Left colon (tissue), 2 donors: ENCODE results near the gene ARID5B. TPM values are rescaled to one million over a fixed set of nuclear protein-coding genes. Genes with fewer than 3 reads are reported as not detected.

Experiments
- ATAC-seq: fragments of 200-7000 bp; cut with Tn5 transposase; one replicate; pipeline ENCODE4 v1.9.1; 2020; ENCODE audit warnings: mild to moderate bottlenecking, moderate library complexity
- DNase-seq, 2 donors: peaks; one replicate each; pipeline ENCODE4 v3.0.0-alpha.2; 2020
- intact Hi-C, 2 donors: fragments of 100-400 bp; cut with DNase I in 1 of 2; cut with micrococcal nuclease in 1 of 2; formaldehyde crosslinking; loops; one replicate each; pipeline versions ENCODE4 v1.11.2 to v1.14.0; 2022; cut with DNase I, micrococcal nuclease
- total RNA-seq, 2 donors: library from RNA; stranded (reverse); fragmentation: NEBNext Ultra II Directional; extraction: Animal tissue kit (Norgen Biotek cat#: 25700); gene quantifications; one replicate each; pipeline ENCODE4 v1.2.1, GENCODE V29; 2021
- donor health status: DM: no; HTN: no; CAD: no.
- donor health status: DM: yes; HTN: yes; CAD: no.

ARID5B gene
- total RNA-seq, 2 donors from 2014 or later: 20.0 to 20.5 TPM

DNA sequence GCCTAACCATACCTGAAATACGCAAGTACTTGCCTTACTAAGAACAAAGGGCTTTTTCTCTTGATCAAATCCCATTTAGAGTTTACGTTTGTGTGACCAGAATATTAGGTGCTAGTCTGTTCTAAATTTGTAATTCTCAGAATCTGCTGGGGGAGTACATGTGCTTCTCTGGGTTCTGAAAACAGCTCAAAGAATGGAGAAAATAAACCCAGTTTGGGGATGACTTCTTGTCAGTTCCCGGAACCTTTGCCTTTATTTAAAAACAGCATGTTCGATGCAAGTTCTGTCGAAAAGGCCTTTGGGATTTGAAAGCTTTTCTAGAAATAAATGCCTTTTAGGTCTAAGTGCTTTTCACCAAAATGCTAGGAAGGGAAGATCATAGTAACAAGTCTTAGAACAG, 147.0 kb downstream of the ARID5B start:
- intact Hi-C loops: loop anchor here in 1 of 2 donors (10.0 kb wide), 2 partner anchors 46 to 144 kb away; partner anchors contain the start of gene ARID5B
- ATAC-seq (no peak), DNase-seq (no peak)

DNA sequence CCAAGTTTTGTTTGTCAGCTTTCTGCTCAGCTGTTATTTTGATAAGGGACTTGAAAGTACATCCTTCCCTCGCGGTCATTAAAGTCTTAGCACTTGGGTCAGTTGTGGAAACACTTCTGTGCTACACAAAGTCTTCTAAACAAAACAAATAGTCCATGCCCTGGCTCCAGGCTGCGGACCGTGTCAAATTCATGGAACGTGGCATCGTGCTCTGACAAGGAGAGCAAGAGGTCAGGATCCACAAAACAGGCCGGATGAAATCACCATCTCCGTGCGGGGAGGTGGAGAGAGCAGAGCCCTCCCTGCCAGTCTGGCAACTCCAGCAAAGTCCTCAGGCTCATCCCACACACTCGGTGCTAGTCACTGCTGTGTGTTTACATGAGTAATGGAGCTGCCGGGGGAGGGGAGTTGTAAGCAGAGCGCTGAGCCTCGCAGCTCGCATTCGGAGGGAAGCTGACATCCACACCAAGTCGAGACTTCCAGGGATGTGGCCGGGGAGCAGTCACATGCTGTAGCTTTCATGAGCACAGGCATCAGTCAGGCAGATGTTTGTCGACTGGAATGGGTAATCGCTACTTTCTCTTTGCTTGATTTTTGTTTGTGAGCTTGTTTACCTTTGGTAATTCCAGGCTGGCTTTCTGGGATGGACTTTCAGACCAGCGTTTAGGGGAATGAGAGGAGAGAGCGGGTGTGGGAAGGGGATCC, 147.6 kb downstream of the ARID5B start:
- ATAC-seq: peak; percentile 74
- DNase-seq: peak; percentile 71 to 84
- intact Hi-C loops: loop anchor here in 1 of 2 donors (10.0 kb wide), 2 partner anchors 46 to 144 kb away; partner anchors contain the start of gene ARID5B

DNA sequence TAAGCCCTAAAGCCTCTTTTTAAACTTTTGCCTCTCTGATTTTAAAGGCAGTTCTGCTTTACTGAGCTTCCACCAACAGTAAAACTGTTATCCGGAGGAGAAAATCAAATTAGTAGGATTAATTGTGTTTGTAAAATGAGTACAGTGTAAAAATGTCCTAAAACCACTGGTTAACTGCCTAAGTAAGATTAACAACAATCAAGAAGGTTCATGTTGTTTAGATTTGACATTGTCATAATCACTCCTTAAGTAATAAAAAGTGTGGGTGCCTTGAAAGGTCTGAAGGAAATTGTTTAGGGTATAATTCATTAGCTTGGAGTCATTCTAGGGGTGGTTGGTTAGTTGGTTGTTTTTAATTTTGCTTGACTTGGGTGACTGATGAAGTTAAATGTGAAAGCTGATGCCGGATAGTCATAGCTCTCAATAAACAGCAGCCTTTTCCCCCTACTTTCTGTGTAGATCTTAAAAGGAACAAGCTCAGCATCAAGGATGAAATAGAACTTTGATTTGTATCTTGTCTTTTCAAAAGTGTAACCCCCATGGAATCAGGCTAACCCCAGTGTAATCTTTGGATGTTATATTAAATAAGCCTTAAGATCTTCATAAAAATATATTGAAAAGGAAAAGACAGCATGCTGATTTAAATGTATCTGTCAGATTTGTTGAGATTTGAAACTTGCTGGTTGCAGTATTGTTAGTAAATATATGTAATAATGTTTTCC, 148.3 kb downstream of the ARID5B start:
- intact Hi-C loops: loop anchor here in 1 of 2 donors (10.0 kb wide), 2 partner anchors 45 to 145 kb away; partner anchors contain the start of gene ARID5B
- ATAC-seq (no peak), DNase-seq (no peak)

DNA sequence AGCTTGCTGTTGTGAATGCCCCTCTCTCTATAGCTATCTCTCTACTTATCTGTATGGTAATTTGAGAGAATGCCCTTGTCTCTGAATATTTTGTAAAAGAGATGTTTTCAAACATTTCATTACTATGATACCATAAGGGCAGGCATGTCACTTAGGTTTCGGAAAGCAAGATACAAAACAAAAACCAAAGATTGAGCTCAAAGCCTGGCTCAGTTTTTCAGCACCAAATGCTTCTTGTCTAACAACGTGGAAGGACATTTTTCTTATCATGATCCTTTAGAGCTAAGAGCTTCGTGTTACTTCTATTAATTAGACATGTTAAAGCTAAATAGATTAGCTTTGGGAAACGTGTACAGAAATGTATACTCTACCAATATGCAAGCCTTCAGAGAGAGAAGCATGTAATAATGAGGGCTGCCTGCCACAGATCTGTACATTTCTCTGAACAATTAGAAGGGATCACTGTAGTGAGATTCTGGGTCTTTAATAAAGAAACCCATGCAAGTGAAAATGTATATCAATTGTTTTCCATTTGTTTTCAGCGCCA, 148.9 kb downstream of the ARID5B start:
- intact Hi-C loops: no loop called here
- no peak for DNase-seq
- no peak for ATAC-seq

DNA sequence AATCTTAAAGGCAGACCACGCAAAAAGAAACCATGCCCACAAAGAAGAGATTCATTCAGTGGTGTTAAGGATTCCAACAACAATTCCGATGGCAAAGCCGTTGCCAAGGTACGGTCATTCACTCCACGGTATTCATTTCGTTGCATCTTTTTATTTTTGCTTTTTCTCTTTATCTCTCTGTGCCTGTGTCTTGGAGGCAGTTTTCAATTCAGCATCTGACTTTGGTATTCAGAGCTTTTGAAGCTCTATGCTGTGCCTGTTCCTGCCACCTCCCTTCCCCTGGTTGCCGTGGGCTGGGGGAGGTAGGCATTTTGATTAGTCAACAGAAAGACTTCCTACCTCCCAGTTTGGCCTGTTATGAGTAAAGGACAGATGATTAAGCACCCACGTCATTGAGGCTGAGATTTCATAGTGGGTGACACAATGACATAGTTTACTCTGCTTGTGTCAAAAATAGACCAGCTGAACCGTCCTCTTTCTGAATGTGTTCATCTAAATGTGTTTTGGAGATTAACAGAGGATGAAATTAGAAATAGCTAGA, 149.5 kb downstream of the ARID5B start:
- DNase-seq (peak in 1 of 2 donors; percentile 38), ATAC-seq (no peak)
- intact Hi-C loops: no loop called here

DNA sequence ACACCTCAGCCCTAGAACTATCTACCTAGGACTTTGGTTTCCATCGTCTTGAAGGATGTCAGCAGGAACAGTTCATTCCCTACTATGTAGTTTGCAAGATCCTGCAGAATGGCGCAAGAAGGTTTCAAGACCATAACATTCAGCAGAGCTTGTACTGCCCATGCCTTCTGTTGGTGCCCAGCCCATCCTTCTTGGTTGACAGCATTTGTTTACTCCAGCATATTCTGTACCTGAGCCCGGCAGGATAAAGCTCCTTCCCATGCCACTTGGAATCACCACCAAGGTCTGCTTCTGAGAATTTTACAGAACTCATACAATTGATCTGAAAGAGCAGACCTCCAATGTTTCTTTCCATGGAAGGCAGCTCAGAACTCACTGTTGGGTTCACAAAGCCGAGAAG, 150.8 kb downstream of the ARID5B start:
- intact Hi-C loops: no loop called here
- DNase-seq: no peak
- ATAC-seq: no peak

DNA sequence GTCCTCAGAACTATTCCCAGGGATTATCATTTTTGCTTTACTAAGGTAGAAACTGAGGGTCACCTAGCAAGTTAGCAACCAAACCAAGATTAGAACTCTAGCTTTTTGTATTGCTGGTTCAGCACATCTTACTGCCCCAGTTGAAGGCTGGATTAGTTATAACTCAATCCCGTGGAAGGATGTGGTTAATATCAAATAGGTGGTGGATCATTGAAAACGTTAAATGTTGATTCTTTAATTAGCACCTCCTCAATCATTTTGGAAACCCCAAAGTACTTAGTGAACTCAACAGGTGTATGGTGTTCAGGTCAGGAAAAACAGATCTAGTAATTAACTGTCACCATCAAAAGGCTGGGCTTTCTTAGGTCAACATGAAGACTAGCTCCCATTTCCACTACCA, 152.4 kb downstream of the ARID5B start:
- no peak for DNase-seq
- no peak for ATAC-seq
- intact Hi-C loops: no loop called here

DNA sequence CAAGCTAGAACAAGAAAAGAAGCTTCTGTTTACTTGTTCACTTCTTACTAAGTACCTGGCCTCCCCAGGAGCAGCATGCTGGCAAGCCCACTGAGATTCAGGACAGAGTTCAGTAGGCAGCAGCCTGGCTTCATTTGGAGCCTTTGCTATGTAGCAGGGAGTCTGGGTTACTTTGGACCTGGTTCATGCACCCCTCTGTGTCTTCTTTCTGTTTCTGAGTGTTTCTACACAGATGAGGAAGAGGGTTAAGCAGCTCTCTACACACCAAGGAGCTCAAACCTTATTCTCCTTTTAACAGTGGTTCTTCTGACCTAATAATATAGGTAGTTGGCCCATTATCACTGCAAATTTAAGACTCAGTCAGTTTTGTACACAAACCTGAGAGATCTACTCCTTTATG, 152.9 kb downstream of the ARID5B start:
- intact Hi-C loops: no loop called here
- DNase-seq: no peak
- no peak for ATAC-seq

DNA sequence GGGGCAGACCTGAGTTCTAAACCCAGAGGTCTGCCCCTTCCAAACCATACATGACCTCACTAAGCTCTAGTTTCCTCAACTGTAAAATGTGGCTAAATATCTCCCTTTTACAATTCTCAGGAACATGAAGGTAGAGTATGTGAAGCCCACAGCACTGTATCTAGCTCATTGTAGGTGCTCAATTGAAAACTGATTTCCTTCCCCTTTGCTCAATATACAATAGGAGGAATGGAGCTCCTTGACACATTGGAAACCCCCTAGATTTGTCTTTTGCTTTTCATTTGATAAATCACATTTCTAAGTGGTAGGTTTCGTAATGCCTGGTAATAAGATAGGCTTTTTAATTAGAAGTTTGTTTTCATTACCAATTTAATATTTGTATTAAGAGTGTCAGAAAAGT, 153.3 kb downstream of the ARID5B start:
- ATAC-seq: no peak
- DNase-seq: no peak
- intact Hi-C loops: no loop called here

DNA sequence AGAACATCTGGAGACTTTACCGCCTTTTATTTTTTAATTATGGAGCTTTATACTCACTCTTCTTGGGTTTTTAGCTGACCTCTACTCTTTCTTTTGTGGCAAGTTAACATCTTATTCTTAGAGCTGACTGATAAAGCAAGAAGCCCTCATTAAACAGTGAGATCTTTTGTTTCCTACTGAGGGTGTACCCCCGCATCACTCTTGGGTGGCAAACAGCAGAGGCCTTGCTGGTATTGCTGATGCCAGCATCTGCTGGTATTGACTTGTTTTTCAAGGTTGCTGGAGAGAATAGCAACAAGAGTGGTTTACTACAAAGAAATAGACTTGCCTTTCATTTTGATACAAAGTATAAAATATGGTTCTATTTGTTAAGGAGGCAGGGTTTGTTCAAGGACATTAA, 154.7 kb downstream of the ARID5B start:
- no peak for ATAC-seq
- DNase-seq: no peak
- intact Hi-C loops: no loop called here

DNA sequence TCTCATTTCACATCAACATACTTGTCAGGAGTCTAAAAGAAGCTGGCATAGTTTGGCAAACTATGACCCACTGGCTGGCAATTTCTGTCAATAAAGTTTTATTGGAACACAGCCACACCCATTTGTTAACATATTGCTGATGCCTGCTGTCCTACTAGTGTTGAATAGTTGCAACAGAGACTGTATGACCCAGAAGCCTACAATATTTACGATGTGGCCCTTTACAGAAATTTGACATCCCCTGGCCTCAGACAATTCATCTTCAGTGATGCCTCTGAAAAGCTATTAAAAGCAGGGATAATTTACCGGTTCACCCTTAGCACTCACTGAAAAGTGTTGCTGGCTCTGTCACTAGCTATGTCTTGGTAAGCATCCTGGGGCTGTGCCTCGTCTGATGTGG, 155.2 kb downstream of the ARID5B start:
- intact Hi-C loops: no loop called here
- ATAC-seq (peak; percentile 75), DNase-seq (no peak)

DNA sequence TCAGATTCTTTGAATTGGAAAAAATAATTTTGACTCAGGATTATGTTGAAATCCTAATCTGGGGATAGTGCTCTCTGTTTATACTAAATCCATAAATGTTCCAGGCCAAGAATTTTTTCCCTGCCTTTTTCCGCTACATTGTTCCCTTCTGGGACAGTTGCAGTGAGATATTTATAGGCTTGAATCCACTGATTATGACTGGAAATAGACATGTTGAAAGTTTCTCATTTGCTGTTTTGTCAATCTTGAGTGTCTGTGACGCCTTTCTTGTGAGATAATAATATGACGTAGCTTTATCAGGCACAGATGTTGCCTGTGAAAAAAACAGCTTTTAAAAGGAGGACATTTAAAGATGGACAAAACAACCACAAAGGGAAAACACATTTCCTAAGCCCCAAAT, 155.9 kb downstream of the ARID5B start:
- DNase-seq (no peak), ATAC-seq (no peak)
- intact Hi-C loops: no loop called here

DNA sequence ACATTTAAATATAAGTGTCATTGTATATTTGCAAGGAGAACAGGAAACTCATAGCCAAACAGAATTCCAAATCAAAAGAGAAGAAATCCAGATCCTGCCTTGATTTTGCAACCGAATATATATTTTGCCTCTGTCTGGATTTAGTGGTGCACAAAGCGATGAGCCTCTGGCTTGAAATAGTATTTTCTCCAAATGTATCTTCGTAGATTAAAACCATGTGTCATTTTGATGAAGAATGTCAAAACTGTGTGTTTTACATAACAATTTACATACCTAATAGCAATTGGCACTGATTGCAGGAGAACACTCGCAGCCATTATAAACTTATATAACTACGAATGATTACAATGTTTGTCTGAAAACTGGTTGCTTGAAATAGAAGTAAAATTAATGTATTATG, 156.4 kb downstream of the ARID5B start:
- intact Hi-C loops: no loop called here
- ATAC-seq: no peak
- no peak for DNase-seq

DNA sequence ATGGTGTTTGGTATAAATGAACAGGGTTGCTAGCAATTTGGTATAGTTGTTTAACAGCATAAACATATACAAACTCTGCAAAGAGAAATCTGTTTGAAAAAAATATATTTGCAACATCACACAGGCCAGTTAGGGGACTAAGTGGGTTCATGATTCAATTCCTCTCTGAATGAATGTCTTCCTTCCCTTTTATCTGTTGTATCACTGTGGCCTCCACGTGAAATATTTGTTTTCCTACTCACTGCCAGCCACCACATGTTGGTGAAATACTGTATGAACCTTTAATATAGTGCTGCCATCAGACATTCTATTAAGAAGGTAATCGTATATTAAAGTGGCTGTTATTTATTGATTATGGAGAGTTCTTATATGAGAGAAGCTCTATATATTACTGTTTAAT, 157.0 kb downstream of the ARID5B start:
- no peak for ATAC-seq
- no peak for DNase-seq
- intact Hi-C loops: no loop called here

DNA sequence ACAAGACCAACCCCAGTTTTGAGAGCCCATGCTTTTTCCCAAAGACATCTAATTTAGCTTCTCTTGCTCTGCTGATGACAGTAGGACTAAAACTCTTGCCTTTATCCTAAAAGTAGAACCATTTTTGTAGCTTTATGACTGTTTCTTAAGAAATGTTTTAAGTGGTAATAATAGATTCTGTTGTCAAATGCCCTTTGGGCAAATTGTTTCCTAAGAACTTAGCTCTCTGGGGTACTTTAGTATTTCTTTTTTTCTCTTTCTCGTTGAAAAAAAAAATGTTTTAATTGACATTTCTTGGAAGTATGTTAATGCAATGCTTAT, 157.4 kb downstream of the ARID5B start:
- intact Hi-C loops: no loop called here
- DNase-seq: no peak
- no peak for ATAC-seq

DNA sequence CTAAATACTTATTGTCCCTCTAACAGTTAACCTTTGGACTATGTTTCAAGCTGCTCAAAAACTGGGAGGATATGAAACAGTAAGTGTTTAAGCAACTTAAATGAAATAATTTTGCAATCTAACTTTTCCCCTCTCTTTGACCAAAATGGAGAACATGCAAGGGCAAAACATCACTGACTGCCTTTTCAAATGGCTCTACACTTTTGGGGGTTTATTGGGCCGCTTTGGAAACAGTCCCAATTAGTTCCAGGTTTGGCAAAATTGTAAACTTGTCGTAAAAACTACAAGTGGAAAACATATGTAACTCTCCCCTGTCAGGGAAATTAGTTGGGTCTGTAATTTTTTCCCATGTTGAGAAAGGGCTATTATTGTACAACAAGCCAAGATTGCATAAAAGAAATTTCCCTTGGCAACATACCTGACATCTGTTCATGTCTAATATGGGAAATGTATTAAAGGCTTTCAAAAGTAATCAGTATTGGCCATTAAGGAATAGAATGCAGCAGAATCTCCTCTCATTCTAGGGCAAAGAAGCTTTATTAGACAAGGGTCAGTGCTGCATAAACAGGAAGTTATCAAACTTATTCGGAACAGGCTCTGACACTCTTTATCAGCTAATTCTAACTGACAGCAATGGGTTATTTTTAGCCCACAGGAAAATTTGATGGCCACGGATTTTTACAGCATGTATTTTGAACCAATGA, 157.9 kb downstream of the ARID5B start:
- peak; percentile 59 for ATAC-seq
- no peak for DNase-seq
- intact Hi-C loops: no loop called here

DNA sequence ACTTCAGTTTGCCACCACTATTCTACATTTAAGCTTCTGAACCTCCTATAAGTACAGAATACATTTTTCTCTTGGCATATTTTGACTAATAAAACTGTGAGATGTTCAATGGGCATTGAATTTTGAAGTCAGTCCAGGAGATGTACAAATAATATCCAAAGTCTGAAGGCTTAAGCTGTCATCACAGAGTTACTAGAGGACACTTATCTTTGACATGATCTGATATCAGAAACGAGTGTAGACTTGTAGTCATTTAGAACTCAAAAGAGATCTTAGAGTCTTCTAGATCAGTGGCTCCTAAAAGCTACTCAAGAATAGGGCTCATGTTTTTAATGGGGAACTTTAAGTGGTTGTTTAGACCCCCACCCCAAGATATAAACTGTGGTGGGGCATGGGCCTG, 160.5 kb downstream of the ARID5B start:
- ATAC-seq (no peak), DNase-seq (no peak)
- intact Hi-C loops: no loop called here

DNA sequence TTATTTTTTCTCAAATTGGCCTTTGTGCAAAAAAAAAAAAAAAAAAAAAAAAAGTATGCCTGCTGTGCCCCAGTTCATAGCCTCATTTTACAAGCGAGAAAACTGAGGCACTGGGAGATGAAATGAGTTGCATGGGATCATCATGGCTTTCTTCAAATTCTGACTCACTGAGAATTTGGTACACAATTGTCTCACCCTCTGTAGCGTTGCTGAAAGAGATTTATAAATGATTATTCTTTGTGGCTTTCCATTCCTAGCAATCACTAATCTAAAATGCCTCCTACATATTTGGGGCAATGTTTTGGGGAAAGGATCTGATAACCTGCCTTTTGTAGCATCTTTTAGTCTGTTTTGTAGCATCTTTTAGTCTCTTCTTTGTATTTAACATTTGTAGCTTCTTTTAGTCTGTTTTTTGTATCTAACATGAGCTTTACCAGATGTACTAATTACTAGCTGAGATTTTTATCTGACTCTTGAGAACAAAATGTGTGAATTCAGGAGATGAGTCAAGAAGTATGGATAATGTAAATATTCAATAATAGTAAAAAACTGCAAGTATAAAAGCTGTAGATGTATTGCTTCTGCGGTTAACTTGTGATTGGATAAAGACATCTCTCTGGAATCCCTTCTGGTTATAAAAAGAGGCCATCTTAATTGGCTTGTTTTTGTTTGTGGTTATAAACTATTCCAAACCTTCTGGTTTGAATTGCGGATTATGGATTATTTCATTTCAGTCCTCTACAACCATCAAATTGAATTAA, 161.4 kb downstream of the ARID5B start:
- DNase-seq (no peak), ATAC-seq (no peak)
- intact Hi-C loops: no loop called here
